Breast epithelium (tissue), 4 donors: ENCODE results near the gene NRGN. TPM values are rescaled to one million over a fixed set of nuclear protein-coding genes. Genes with fewer than 3 reads are reported as not detected.

ENCODE experiments used
- DNase-seq, 2 donors: peaks; one replicate each; pipeline ENCODE4 v3.0.0-alpha.2; 2019; ENCODE audit warnings: low spot score in 2 of 2
- H3K27ac ChIP-seq, 2 donors: fragments of 200-600 bp; sonication (generic) in 1 of 2; one replicate each; pipeline ENCODE4 v1.5.1; 2016 to 2019; ENCODE audit warnings: mild to moderate bottlenecking in 1 of 2
- H3K27me3 ChIP-seq, 2 donors: fragments of 200-600 bp; sonication (generic) in 1 of 2; one replicate each; pipeline versions ENCODE4 v1.5.1 to v1.6.0; 2017 to 2019; ENCODE audit warnings: control low read depth in 1 of 2, mild to moderate bottlenecking in 1 of 2
- H3K36me3 ChIP-seq: fragments of 200-600 bp; one replicate; pipeline ENCODE4 v1.5.1; 2019
- H3K4me1 ChIP-seq, 2 donors: fragments of 200-600 bp; sonication (generic); one replicate each; pipeline ENCODE4 v1.5.1; 2016 to 2019; ENCODE audit warnings: control low read depth in 1 of 2
- H3K4me3 ChIP-seq, 3 donors: fragments of 200-600 bp; sonication (generic); 1 replicate in 2 of 3; 2 replicates in 1 of 3; pipeline ENCODE4 v1.5.1; 2016 to 2019; ENCODE audit warnings: mild to moderate bottlenecking in 3 of 3, moderate library complexity in 2 of 3
- H3K9me3 ChIP-seq, 2 donors: fragments of 200-600 bp; sonication (generic) in 1 of 2; one replicate each; pipeline ENCODE4 v1.5.1; 2016 to 2019; ENCODE audit warnings: control low read depth in 1 of 2
- CTCF ChIP-seq, 3 donors: fragments of 450-650 bp; IDR thresholded peaks; one replicate each; pipeline ENCODE4 v1.5.1; 2016 to 2017; ENCODE audit warnings: antibody characterized with exemption in 3 of 3, mild to moderate bottlenecking in 3 of 3, moderate library complexity in 3 of 3
- POLR2A ChIP-seq: fragments of 450-650 bp; IDR thresholded peaks from one replicate; pipeline ENCODE4 v1.6.1; 2016; ENCODE audit warnings: antibody characterized with exemption, mild to moderate bottlenecking, moderate library complexity
- POLR2AphosphoS5 ChIP-seq, 3 donors: sonication (generic); formaldehyde crosslinking; IDR thresholded peaks; one replicate each; pipeline ENCODE4 v1.6.1; 2017; ENCODE audit warnings: antibody characterized with exemption in 3 of 3
- intact Hi-C: fragments of 100-400 bp; cut with DNase I; formaldehyde crosslinking; loops from one replicate; pipeline ENCODE4 v1.15.1; 2023; ENCODE audit warnings: low total_unique reads
- total RNA-seq, 3 donors: library from RNA; depleted of rRNA; stranded (reverse); fragments of >200 nt; gene quantifications; one replicate each; pipeline ENCODE4 v1.1.0, GENCODE V29; 2016

NRGN gene
- total RNA-seq, 3 donors from 2014 or later, result 0.33 to 0.48 (median 0.44) TPM

DNA sequence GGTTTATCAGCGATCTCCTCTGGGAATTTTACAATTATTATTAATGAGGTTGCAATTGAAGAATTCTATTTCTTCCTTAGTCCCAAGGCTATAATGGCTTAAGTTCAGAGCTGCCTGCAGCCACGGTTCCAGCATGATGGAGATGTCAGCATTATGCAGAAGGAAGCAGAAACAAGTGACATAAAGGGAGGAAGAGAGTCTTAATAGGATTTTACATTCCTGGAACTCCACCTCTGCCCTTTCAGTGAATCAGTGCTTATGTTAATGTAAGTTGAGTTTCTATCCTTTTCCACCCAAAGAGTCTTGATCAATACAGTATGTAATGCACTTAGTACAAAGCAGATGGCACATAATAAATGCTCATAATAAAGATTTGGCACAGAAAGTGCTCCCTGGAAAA is 11.6 kb upstream of the NRGN start:
- TF ChIP-seq CTCF (IDR thresholded peaks at IDR 0.05) (no peak), POLR2A (no peak), POLR2AphosphoS5 (IDR thresholded peaks at IDR 0.05) (no peak)
- intact Hi-C loops, result no loop called here
- H3K4me1 ChIP-seq, result no peaks in the 10 kb centered on the region
- no peak for DNase-seq
- H3K9me3 ChIP-seq, result no peaks in the 10 kb centered on the region
- H3K27ac ChIP-seq, result no peak overlapping the region
- no peak overlapping the region for H3K4me3 ChIP-seq
- H3K36me3 ChIP-seq, result no peaks in the 10 kb centered on the region
- no peaks in the 10 kb centered on the region for H3K27me3 ChIP-seq

GRCh38 chr11:124729571-124729970 is 10.2 kb upstream of the NRGN start:
- Histone ChIP-seq H3K27ac (no peak overlapping the region), H3K9me3 (no peaks in the 10 kb centered on the region), H3K4me1 (no peaks in the 10 kb centered on the region), H3K4me3 (no peak overlapping the region), H3K36me3 (no peaks in the 10 kb centered on the region), H3K27me3 (no peaks in the 10 kb centered on the region)
- intact Hi-C loops, result no loop called here
- DNase-seq, result no peak
- TF ChIP-seq POLR2AphosphoS5 (IDR thresholded peaks at IDR 0.05), result no peak
- no peak for TF ChIP-seq POLR2A
- TF ChIP-seq CTCF (IDR thresholded peaks at IDR 0.05), result no peak

GRCh38 chr11:124732230-124732629 is 7.5 kb upstream of the NRGN start:
- no peak for TF ChIP-seq POLR2AphosphoS5 (IDR thresholded peaks at IDR 0.05)
- TF ChIP-seq POLR2A, result no peak
- no peak for TF ChIP-seq CTCF (IDR thresholded peaks at IDR 0.05)
- Histone ChIP-seq H3K9me3 (no peaks in the 10 kb centered on the region), H3K27ac (no peak overlapping the region), H3K36me3 (no peaks in the 10 kb centered on the region), H3K4me3 (no peak overlapping the region), H3K4me1 (no peaks in the 10 kb centered on the region), H3K27me3 (no peaks in the 10 kb centered on the region)
- intact Hi-C loops, result no loop called here
- DNase-seq, result no peak

- Histone ChIP-seq H3K36me3 (no peaks in the 10 kb centered on the region), H3K27me3 (no peaks in the 10 kb centered on the region), H3K27ac (no peak overlapping the region), H3K4me1 (peaks cover 0 to 9% of the 10 kb centered on the region in 2 donors), H3K9me3 (no peaks in the 10 kb centered on the region), H3K4me3 (no peak overlapping the region)
- intact Hi-C loops, result no loop called here
- no peak for DNase-seq
- no peak for TF ChIP-seq CTCF (IDR thresholded peaks at IDR 0.05)
- TF ChIP-seq POLR2AphosphoS5 (IDR thresholded peaks at IDR 0.05), result no peak
- no peak for TF ChIP-seq POLR2A
Measured at GRCh38 chr11:124736736-124737135, 3.0 kb upstream of the NRGN start.

DNA sequence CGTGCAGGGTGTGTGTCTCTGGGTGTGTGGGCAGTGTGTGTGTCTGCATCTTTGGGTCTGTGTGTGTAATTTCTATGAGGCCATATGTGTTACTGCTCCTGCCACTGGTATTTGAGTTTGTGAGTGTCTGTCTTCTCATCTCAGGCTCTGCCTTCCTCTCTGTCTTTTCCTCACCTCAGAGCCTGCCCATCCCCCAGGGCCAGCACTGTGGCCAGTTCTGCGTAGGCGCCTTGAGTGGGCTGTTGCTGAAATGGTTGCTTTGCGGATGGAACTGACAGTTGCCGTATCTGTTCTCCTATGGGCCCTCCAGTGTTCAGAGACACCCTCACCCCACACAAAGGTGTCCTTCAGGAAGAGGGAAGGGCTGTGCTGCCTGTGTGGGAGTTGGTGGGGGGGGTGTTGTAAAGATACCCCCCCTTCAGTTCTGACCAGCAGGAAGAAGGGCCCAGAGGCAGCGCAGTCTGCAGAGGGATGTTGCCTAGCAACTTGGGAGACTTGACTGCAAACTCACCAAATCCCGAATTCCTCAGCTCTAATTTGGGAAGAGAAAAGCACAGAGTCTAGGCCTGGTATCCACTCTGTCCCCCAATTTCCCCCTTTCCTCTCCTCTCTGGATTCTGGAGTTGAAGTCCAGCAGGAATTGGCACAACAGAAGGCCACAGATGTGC is 2.0 kb upstream of the NRGN start:
- intact Hi-C loops, result no loop called here
- H3K4me1 ChIP-seq, result peaks cover 0 to 9% of the 10 kb centered on the region in 2 donors
- H3K27me3 ChIP-seq, result no peaks in the 10 kb centered on the region
- H3K4me3 ChIP-seq, result no peak overlapping the region
- DNase-seq, result no peak
- TF ChIP-seq POLR2A, result no peak
- no peak for TF ChIP-seq POLR2AphosphoS5 (IDR thresholded peaks at IDR 0.05)
- TF ChIP-seq CTCF (IDR thresholded peaks at IDR 0.05), result no peak
- H3K27ac ChIP-seq, result peak overlapping the region in 1 of 2 donors; percentile 25
- H3K36me3 ChIP-seq, result no peaks in the 10 kb centered on the region
- no peaks in the 10 kb centered on the region for H3K9me3 ChIP-seq
